K562 (cell line): ENCODE measurements around the gene LYRM1. TPM values are rescaled to one million over a fixed set of nuclear protein-coding genes. Genes with fewer than 3 reads are reported as not detected.

Experiments used
- ATAC-seq: fragments of 200-7000 bp; cut with Tn5 transposase; 3 replicates; pipeline ENCODE4 v1.9.1; 2020; ENCODE audit warnings: moderate library complexity
- BruUV-seq: library from RNA; stranded (reverse); fragments of 400-500 nt; replicated peaks from 2 replicates; lab custom pipeline; 2021; lab: Mats Ljungman, UMichigan
- CTCF ChIA-PET: fragments of 300-600 bp; formaldehyde crosslinking; extraction: SDS; loops from one replicate; lab custom pipeline; 2021; ENCODE audit warnings: low intra/inter-chr PET ratio; lab: Yijun Ruan, JAX
- POLR2A ChIA-PET: fragments of 300-600, 350-650 bp; sonication (Branson Sonifier 250); formaldehyde crosslinking; extraction: SDS; loops from one replicate; lab custom pipeline; 2021; ENCODE audit warnings: antibody characterized with exemption, inconsistent platforms; lab: Yijun Ruan, JAX
- DNase-seq, 4 experiments: peaks; one replicate each; pipeline versions ENCODE4 v3.0.0 to v3.0.0-alpha.2; 2011 to 2018; ENCODE audit warnings: low spot score in 3 of 4, mixed read lengths in 3 of 4; ENCODE audit errors: extremely low read depth in 1 of 4
- FAIRE-seq: peaks from 2 replicates; lab custom pipeline; 2011; peaks lifted over from hg19 to GRCh38; lab: Jason Lieb, UNC
- H2AFZ ChIP-seq: 2 replicates; pipeline ENCODE4 v1.6.0; 2011; ENCODE audit warnings: low read depth, low read length, control low read depth, inconsistent platforms
- H3K27ac ChIP-seq: fragments of 200-600 bp; 3 replicates; pipeline ENCODE4 v1.8.0; 2011; ENCODE audit warnings: low read depth, mild to moderate bottlenecking, control low read depth, inconsistent platforms, low read length, moderate library complexity, mixed read lengths; ENCODE audit errors: extremely low read depth
- H3K27me3 ChIP-seq, 2 experiments: fragments of 300-600 bp in 1 of 2; 2 replicates in 1 of 2; 3 replicates in 1 of 2; pipeline versions ENCODE4 v1.6.0 to v1.8.0; 2011; ENCODE audit warnings: inconsistent platforms in 2 of 2, low read length in 2 of 2, mild to moderate bottlenecking in 1 of 2, mixed read lengths in 1 of 2, moderate library complexity in 1 of 2; ENCODE audit not compliant: control insufficient read depth in 2 of 2, insufficient read depth in 2 of 2
- H3K36me3 ChIP-seq: fragments of 300-600 bp; 3 replicates; pipeline ENCODE4 v1.8.0; 2011; ENCODE audit warnings: mild to moderate bottlenecking, low read length, inconsistent platforms; ENCODE audit not compliant: control insufficient read depth, insufficient read depth
- H3K4me1 ChIP-seq, 2 experiments: fragments of 200-600 bp in 1 of 2; replicated peaks in 1 of 2; 2 replicates in 1 of 2; 3 replicates in 1 of 2; pipeline versions ENCODE4 v1.5.1 to v1.8.0; 2011; ENCODE audit warnings: inconsistent platforms in 2 of 2, low read length in 2 of 2, mild to moderate bottlenecking in 1 of 2, mixed read lengths in 1 of 2, moderate library complexity in 1 of 2; ENCODE audit not compliant: control insufficient read depth in 2 of 2, insufficient read depth in 2 of 2
- H3K4me2 ChIP-seq: 2 replicates; pipeline ENCODE4 v1.6.1; 2011; ENCODE audit warnings: low read length, control low read depth, inconsistent platforms, mixed read lengths; ENCODE audit not compliant: insufficient read depth
- H3K4me3 ChIP-seq: fragments of 200-600 bp; sonication (generic), shearing (Covaris generic); 2 replicates; pipeline ENCODE4 v1.5.1; 2016; ENCODE audit warnings: control low read depth, inconsistent platforms
- H3K79me2 ChIP-seq: fragments of 200-600 bp; 3 replicates; pipeline ENCODE4 v1.8.0; 2011; ENCODE audit warnings: low read length, inconsistent platforms; ENCODE audit not compliant: control insufficient read depth, insufficient read depth
- H3K9ac ChIP-seq, 2 experiments: 2 replicates each; pipeline versions ENCODE4 v1.6.0 to v1.6.1; 2011; ENCODE audit warnings: low read depth in 2 of 2, low read length in 2 of 2, control low read depth in 1 of 2, inconsistent platforms in 1 of 2, mild to moderate bottlenecking in 1 of 2, mixed read lengths in 1 of 2; ENCODE audit not compliant: insufficient read depth in 1 of 2
- H3K9me1 ChIP-seq: one replicate; pipeline ENCODE4 v1.6.0; 2011; ENCODE audit warnings: inconsistent platforms, mild to moderate bottlenecking, low read length, moderate library complexity; ENCODE audit not compliant: control insufficient read depth, insufficient read depth
- H3K9me3 ChIP-seq: replicated peaks from 2 replicates; pipeline ENCODE4 v1.5.1; 2011; ENCODE audit warnings: low read depth, low read length, inconsistent platforms; ENCODE audit not compliant: control insufficient read depth, insufficient read depth
- H4K20me1 ChIP-seq: replicated peaks from 2 replicates; pipeline ENCODE4 v1.6.1; 2011; ENCODE audit warnings: low read length, inconsistent platforms, mixed read lengths; ENCODE audit not compliant: control insufficient read depth, insufficient read depth
- CBX5 ChIP-seq: IDR thresholded peaks from 2 replicates; pipeline ENCODE4 v1.6.1; 2014; ENCODE audit warnings: low read depth, borderline replicate concordance
- CREBBP ChIP-seq: IDR thresholded peaks from one replicate; pipeline ENCODE4 v1.6.1; 2012; ENCODE audit warnings: low read depth, mild to moderate bottlenecking, control low read depth, inconsistent platforms, low read length
- DIDO1 ChIP-seq: fragments of 450-650 bp; IDR thresholded peaks from 2 replicates; pipeline ENCODE4 v1.6.1; 2016; ENCODE audit warnings: low read depth, missing biosample characterization, missing genetic modification characterization
- ETS2 ChIP-seq: IDR thresholded peaks from 2 replicates; pipeline ENCODE4 v1.6.1; 2016; ENCODE audit warnings: borderline replicate concordance, missing genetic modification characterization, mild to moderate bottlenecking, moderate library complexity, missing compliant biosample characterization; ENCODE audit not compliant: poor library complexity, severe bottlenecking
- PURB ChIP-seq: sonication (generic); formaldehyde crosslinking; IDR thresholded peaks from 2 replicates; pipeline ENCODE4 v1.9.0; 2021; ENCODE audit warnings: low read depth, mild to moderate bottlenecking, missing genetic modification reagents
- YBX1 ChIP-seq: fragments of 450-650 bp; IDR thresholded peaks from 2 replicates; pipeline ENCODE4 v1.7.1; 2016; ENCODE audit warnings: mild to moderate bottlenecking
- ZBED1 ChIP-seq: IDR thresholded peaks from 2 replicates; pipeline ENCODE4 v1.6.1; 2014
- ZKSCAN8 ChIP-seq: fragments of 200-800 bp; sonication (Bioruptor generic); IDR thresholded peaks from 2 replicates; pipeline ENCODE4 v1.6.1; 2016; ENCODE audit warnings: missing genetic modification characterization, missing compliant biosample characterization
- ZNF347 ChIP-seq: fragments of 450-650 bp; formaldehyde crosslinking; IDR thresholded peaks from 2 replicates; pipeline ENCODE4 v1.4.0; 2020; ENCODE audit warnings: low read depth, mild to moderate bottlenecking, moderate library complexity
- ZNF41 ChIP-seq: fragments of 250-450 bp; sonication (Bioruptor Pico); conservative IDR thresholded peaks from 2 replicates; pipeline ENCODE4 v1.4.0; 2020; ENCODE audit warnings: mild to moderate bottlenecking
- ZNF668 ChIP-seq: fragments of 250-450 bp; sonication (Bioruptor Pico); IDR thresholded peaks from 2 replicates; pipeline ENCODE4 v1.8.0; 2022; ENCODE audit warnings: mild to moderate bottlenecking, inconsistent platforms
- WGBS: fragments of 100-300 bp; shearing (Covaris generic); methylation state at CpG from one replicate; pipeline ENCODE4 v1.1.6; 2016; ENCODE audit warnings: low coverage, mixed read lengths; ENCODE audit not compliant: insufficient coverage; ENCODE audit errors: missing lambda C conversion rate; 5-methylcytosine and 5-hydroxymethylcytosine counted together
- in situ Hi-C: fragments of 300-500 bp; cut with MboI; formaldehyde crosslinking; loops from 4 replicates; pipeline ENCODE4 v1.15.0; 2018; ENCODE audit warnings: inconsistent platforms, mixed read lengths
- intact Hi-C: fragments of 100-400 bp; cut with micrococcal nuclease; formaldehyde crosslinking; loops from 2 replicates; pipeline ENCODE4 v1.14.2; 2022
- polyA plus RNA-seq, 8 experiments: library from polyadenylated mRNA; depleted of rRNA in 4 of 8; stranded (reverse) in 5 of 8; unstranded in 3 of 8; fragments of >200 nt; fragmentation: Nextera tagmentation in 2 of 8; fragmentation: Illumina TruSeq in 1 of 8; extraction: Ambion mirVana in 2 of 8; extraction: Trizol in 1 of 8; gene quantifications; 2 replicates each; pipeline versions ENCODE4 v1.2.1 to v1.2.3, GENCODE V29; 2011 to 2014; ENCODE audit warnings: inconsistent platforms in 1 of 8, missing spikeins in 1 of 8
- total RNA-seq, 7 experiments: library from RNA; depleted of rRNA in 6 of 7; stranded (reverse); fragments of >200 nt in 6 of 7; fragmentation: Illumina TruSeq in 2 of 7; extraction: Trizol in 2 of 7; gene quantifications; 2 replicates each; pipeline versions ENCODE4 v1.2.1 to v1.2.3, GENCODE V29; 2011 to 2021; ENCODE audit warnings: low replicate concordance in 1 of 7
- TF ChIP-seq, protein P1 (sequence below): fragments of 450-650 bp; IDR thresholded peaks from 2 replicates; pipeline ENCODE4 v1.6.1; 2016; ENCODE audit warnings: low read depth, mild to moderate bottlenecking, moderate library complexity
- TF ChIP-seq, protein P2 (sequence below), 2 experiments: fragments of 450-650 bp in 1 of 2; sonication (generic) in 1 of 2; formaldehyde crosslinking; conservative IDR thresholded peaks; 2 replicates each; pipeline versions ENCODE4 v1.4.0 to v1.8.1; 2020 to 2022; ENCODE audit warnings: mild to moderate bottlenecking in 1 of 2, missing genetic modification reagents in 1 of 2
- TF ChIP-seq, protein P3 (sequence below): fragments of 450-650 bp; formaldehyde crosslinking; IDR thresholded peaks from 2 replicates; pipeline ENCODE4 v1.4.0; 2020; ENCODE audit warnings: mild to moderate bottlenecking, moderate library complexity

LYRM1 gene
- total and polyA plus RNA-seq, 9 of the 15 experiments (the other 6 are each of a cell fraction or from before 2014, with no cell fraction given), result 17.5 to 44.1 (median 32.7) TPM

DNA sequence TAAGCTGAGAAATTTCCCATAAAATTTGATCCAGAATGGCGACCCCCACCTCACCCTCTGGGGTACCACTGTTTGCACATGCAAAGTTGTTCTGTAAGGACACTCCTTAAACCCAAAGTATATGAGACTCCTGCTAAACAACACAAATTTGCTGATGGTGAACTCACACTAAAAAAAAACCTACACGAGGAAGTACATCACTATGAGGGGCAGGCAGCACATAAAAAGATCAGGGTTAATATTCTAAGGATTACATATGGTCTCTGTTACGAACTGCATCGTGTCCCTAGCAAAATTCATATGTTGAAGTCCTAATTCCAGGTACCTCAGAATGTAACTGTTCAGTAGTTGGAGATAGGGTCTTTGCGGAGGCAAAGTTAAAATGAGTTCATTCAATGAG is 60.3 kb downstream of the LYRM1 start:
- H3K36me3 ChIP-seq, result no peaks in the 10 kb centered on the region
- ChIA-PET CTCF (no interaction called here), POLR2A (interaction anchor here (0.7 kb wide), 1 partner anchor 1925 kb away, joined by 3 read pairs; no protein-coding TSS in a partner anchor)
- no peak overlapping the region for H3K9ac ChIP-seq
- H3K79me2 ChIP-seq, result no peaks in the 10 kb centered on the region
- TF ChIP-seq ZNF41 (CRISPR knock-in tag) (peak; percentile 90), ZNF347 (CRISPR knock-in tag) (no peak)
- no peak overlapping the region for H3K27ac ChIP-seq
- H3K27me3 ChIP-seq, result peaks cover 13 to 28% of the 10 kb centered on the region in 2 experiments; a peak in 4 of 5 replicates
- no peak for FAIRE-seq
- intact Hi-C loops, result no loop called here
- DNase-seq, result no peak
- in situ Hi-C loops, result no loop called here
- no peaks in the 10 kb centered on the region; the same call in 1 of the 2 replicates for H4K20me1 ChIP-seq
- no peak for ATAC-seq
- H3K9me1 ChIP-seq, result no peaks in the 10 kb centered on the region
- BruUV-seq, result no TSS peak
- H3K9me3 ChIP-seq, result no peaks in the 10 kb centered on the region; the same call in 1 of the 2 replicates
- no peak overlapping the region for H2AFZ ChIP-seq
- no peaks in the 10 kb centered on the region; a peak in 1 of 5 replicates for H3K4me1 ChIP-seq
- no peak overlapping the region for H3K4me3 ChIP-seq
- no peak overlapping the region for H3K4me2 ChIP-seq
- 26% methylated on average over 5 of the region's 5 CpGs for WGBS

DNA sequence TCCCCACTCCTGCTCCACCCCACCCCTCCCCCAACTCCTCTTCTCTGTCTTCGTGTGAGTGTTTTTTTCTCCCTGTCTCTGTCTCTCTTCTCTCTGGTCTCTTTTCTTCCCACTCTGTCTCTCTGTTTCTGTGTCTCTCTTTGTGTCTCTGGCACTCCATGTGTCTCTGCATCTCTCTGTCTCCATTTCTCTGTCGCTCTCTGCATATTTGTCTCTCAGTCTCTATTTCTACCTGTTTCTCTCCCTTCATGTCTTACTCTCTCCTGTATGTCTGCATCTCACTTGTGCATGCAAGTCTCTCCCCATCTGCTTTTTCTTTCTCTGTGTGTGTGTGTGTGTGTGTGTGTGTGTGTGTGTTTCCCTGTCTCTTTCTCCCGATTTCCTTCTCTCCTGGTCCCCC is 68.2 kb downstream of the LYRM1 start:
- ChIA-PET POLR2A (interaction anchor here (1.1 kb wide), 1 partner anchor 68 kb away, joined by 4 read pairs; the partner anchor contains the start of gene LYRM1), CTCF (no interaction called here)
- ATAC-seq (no peak), FAIRE-seq (no peak), DNase-seq (no peak)
- no peaks in the 10 kb centered on the region; the same call in 1 of the 2 replicates for H4K20me1 ChIP-seq
- H3K4me2 ChIP-seq, result no peak overlapping the region
- no peaks in the 10 kb centered on the region for H3K9me1 ChIP-seq
- no peaks in the 10 kb centered on the region for H3K36me3 ChIP-seq
- peaks cover 31 to 65% of the 10 kb centered on the region in 2 experiments for H3K27me3 ChIP-seq
- no peak overlapping the region for H3K27ac ChIP-seq
- WGBS, result 0% methylated on average over 1 of the region's 3 CpGs
- H2AFZ ChIP-seq, result no peak overlapping the region
- intact Hi-C loops, result no loop called here
- H3K9ac ChIP-seq, result no peak overlapping the region
- no peak overlapping the region for H3K4me3 ChIP-seq
- in situ Hi-C loops, result no loop called here
- H3K9me3 ChIP-seq, result no peaks in the 10 kb centered on the region; the same call in none of the 2 replicates
- no peaks in the 10 kb centered on the region for H3K79me2 ChIP-seq
- BruUV-seq, result no TSS peak
- H3K4me1 ChIP-seq, result no peaks in the 10 kb centered on the region; a peak in 1 of 5 replicates
- TF ChIP-seq, protein P1, sequence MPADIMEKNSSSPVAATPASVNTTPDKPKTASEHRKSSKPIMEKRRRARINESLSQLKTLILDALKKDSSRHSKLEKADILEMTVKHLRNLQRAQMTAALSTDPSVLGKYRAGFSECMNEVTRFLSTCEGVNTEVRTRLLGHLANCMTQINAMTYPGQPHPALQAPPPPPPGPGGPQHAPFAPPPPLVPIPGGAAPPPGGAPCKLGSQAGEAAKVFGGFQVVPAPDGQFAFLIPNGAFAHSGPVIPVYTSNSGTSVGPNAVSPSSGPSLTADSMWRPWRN, result no peak
- TF ChIP-seq ZNF668 (CRISPR knock-in tag) (no peak), CBX5 (no peak), PURB (CRISPR knock-in tag) (no peak), ZKSCAN8 (no peak), ZBED1 (no peak), DIDO1 (tag) (no peak), ETS2 (tag) (no peak), CREBBP (no peak), YBX1 (no peak)
- TF ChIP-seq, protein P2, sequence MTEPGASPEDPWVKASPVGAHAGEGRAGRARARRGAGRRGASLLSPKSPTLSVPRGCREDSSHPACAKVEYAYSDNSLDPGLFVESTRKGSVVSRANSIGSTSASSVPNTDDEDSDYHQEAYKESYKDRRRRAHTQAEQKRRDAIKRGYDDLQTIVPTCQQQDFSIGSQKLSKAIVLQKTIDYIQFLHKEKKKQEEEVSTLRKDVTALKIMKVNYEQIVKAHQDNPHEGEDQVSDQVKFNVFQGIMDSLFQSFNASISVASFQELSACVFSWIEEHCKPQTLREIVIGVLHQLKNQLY (CRISPR knock-in tag; conservative IDR thresholded peaks at IDR 0.05), result no peak
- TF ChIP-seq, protein P3, sequence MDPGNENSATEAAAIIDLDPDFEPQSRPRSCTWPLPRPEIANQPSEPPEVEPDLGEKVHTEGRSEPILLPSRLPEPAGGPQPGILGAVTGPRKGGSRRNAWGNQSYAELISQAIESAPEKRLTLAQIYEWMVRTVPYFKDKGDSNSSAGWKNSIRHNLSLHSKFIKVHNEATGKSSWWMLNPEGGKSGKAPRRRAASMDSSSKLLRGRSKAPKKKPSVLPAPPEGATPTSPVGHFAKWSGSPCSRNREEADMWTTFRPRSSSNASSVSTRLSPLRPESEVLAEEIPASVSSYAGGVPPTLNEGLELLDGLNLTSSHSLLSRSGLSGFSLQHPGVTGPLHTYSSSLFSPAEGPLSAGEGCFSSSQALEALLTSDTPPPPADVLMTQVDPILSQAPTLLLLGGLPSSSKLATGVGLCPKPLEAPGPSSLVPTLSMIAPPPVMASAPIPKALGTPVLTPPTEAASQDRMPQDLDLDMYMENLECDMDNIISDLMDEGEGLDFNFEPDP (CRISPR knock-in tag), result no peak
